HG02840 (cell line): ENCODE results near the gene HOXA13.

Experiments
- ATAC-seq: cut with Tn5 transposase; IDR thresholded peaks from one replicate; pipeline ENCODE4 v1.9.1; 2021; ENCODE audit warnings: mild to moderate bottlenecking, moderate library complexity, moderate number of reproducible peaks; ENCODE audit not compliant: unreplicated experiment, low FRiP score

Gene HOXA13

DNA sequence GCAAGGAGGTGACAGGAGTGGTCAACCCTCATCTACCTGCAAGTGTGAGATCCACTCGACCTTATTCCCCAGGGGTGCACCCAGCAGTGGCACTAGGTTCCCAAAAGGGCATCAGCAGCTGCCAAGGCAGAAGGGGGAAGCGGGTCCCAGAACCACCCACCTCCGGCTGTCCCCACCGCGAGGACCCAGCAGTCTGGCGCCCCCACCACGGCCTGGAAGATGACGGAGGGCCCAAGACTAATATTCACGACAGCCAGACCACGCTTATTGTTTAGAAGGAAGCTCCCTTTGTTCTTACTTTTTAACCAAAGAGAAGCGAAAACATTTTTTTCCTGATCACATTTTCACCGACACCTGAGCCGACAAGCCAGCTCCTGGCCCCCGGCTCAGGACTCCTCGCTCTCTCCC, 39.1 kb upstream of the HOXA13 start:
- no peak for ATAC-seq

DNA sequence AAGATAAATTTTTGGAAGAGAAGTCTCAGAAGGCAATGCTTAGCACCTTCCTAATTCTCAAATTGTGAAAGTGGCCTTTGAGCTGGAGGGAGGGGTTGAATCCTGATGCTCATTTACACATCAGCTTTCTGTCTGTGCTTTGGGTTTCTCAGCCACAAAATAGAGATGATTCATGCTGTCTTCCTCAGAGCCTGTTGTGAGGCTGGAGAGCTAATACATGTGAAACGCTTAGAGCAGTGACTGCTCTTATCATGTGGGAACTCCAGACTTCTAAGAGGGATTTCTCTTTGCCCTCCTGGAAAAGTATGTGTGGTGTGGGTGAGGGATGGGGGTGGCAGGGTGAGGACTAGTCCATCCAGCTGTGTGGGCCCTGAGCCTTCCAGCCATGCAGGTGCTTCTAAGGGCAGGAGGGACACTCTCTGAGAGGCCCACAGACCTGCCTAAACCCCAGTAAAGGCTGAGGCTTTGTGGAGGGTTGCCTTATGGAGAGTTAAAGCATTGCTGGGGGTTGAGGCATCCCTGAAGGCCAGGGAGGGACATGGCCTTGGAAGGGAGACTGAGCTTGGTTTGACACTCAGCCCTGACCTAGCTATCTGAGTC, 37.9 kb upstream of the HOXA13 start:
- no peak for ATAC-seq

GRCh38 chr7:27235387-27236311, 35.8 kb upstream of the HOXA13 start:
- ATAC-seq, result no peak

- no peak for ATAC-seq
These were observed 29.6 kb upstream of the HOXA13 start for GRCh38 chr7:27229448-27229847.

GRCh38 chr7:27224983-27225934, 25.4 kb upstream of the HOXA13 start:
- ATAC-seq, result no peak

- ATAC-seq, result no peak
These were observed 24.2 kb upstream of the HOXA13 start for GRCh38 chr7:27223941-27224575.

- no peak for ATAC-seq
These were observed 21.4 kb upstream of the HOXA13 start for GRCh38 chr7:27221201-27221797.

DNA sequence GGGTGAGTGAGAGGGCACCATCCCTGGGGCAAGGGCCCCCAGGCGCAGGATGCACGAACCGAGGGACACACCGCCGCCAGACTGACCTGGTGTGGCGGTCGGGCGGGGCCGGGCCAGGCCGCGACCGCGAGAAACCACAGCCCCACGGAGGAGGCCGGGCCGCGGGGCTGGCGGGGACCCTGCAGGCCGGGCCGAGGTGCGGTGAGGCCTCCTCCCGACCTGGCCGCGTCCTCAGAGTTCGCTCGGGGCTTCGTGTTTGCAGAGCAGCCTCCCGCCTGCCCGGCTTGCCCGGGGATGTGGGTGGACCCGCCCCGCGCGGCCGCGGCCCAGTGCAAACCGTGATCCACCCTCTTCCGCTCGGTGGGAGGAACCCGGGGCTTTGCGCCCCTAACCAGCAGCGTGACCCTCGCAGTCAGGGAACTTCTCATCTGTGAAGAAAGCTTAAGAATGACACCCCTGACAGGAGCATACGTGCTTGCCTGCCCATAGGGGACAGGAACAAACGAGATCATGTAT, 20.6 kb upstream of the HOXA13 start:
- no peak for ATAC-seq

DNA sequence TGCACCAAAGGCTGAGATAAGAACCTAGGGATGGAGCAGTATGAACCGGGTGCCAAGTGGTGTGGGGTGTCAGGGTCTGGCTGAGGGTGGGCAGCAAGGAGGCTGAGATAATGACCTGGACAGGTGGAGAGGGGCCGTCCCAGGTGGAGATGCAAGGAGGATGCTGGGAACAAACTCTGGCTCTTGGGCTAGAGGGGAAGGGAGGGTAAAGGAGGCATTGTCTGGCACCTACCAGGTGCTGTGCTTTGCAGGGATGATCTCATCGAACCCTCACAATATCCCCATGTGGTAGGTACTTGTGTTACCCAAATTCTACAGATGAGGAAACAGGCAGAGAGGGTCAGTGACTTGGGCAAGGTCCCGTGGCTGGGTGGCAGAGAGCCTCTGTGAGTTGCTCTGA, 19.9 kb upstream of the HOXA13 start:
- no peak for ATAC-seq

DNA sequence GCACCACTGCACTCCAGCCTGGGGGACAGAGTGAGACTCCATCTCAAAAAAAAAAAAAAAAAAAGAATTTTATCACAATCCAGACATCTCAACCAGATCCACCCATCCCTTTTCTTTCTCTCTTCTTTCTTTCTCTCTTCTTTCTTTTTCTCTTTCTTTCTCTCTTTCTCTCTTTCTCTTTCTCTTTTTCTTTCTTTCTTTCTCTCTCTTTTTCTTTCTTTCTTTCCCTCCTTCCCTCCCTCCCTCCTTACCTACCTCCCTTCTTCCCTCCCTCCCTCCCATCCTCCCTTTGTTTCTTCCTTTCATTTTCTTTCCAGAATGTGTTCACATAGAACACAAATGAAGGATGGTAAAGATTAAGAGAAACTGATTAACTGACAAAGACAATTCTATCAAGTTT, 18.1 kb upstream of the HOXA13 start:
- no peak for ATAC-seq

- ATAC-seq, result no peak
These were observed 15.5 kb upstream of the HOXA13 start for GRCh38 chr7:27215356-27215755.

- ATAC-seq, result no peak
These were observed 14.5 kb upstream of the HOXA13 start for GRCh38 chr7:27214239-27214950.

DNA sequence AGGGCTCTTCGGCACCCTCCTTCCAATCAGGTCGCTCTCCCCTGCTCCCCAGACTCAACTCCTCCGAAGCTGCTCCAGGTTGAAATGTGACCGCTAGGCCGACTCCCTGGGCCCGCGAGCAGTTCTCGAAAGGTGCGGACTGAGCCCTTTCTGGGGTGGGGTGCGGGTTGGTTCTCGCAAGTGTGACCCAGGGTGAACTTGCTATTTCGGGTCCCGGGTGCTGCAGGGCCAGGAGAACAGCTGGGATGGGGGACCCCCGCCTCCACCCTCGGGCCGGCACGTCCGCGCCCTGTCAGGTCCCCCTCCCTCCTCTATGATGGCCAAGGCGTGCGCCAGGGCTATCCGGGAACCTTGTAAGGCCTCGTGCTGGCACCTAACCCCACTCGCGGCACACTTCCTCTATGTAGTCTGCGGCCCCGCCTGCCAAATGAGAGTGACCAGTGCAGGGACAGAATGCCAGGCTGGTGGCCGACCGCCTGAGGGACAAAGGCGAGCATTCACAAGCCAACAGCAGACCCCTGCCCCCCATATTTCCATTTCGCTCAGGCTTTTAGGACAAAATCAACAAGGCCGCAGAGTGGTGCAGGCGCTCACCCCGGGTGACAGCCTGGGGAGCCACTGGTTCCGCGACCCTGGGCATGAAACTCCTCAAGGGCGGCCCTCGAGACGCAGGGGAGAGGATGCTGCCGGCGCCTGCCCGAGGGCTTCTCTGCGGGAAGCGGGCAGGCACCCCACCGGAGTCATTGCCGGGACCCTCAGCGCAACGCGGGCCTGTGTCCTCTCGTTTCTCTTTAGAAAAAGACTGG, 13.7 kb upstream of the HOXA13 start:
- ATAC-seq, result no peak

DNA sequence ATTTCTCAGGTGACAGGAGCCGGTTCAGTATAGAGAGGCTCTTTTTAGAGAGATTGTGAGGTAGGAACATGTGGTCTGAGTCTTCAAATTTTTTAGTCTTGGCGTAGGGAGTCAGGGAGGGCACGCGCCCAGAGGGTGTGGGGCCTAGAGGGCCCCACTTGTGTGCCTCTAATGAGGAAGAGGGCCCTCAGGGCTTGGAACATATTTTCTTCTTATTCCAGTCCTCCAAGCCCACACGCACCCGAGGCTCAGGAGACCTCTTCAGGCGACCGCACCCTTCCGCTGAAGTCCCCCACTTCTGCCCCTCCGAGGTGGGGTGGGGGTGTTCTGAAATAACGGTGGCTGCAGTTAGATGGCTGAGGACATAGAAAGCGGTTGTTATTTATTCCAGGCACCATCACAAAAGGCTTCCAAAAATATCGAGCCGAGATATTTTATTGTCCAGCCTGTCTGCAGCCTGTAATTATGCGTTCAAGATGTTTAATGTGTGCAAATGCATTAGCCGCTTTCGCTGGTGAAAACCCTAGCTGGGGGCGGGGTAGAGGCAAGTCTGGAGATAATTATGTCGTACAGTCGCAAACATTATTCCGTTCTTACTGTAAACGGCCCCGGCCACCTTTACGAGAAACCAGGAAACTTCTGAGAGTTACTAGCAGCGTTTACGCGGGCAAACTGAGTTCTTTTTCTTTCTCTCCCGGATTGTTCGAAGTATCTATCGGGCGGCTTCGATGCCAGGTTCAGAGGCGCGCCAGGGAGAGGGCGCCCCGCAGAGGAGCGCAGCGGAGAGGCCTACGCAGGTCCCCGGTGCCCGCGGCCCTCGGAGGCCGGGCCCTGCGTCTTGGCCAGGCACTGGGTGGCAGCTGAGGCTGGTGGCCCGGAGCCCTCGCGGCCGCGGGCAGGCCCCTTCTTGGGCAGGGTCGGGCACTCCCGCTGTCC, 12.9 kb upstream of the HOXA13 start:
- no peak for ATAC-seq

- ATAC-seq, result no peak
These were observed 11.9 kb upstream of the HOXA13 start for GRCh38 chr7:27211764-27212204.

DNA sequence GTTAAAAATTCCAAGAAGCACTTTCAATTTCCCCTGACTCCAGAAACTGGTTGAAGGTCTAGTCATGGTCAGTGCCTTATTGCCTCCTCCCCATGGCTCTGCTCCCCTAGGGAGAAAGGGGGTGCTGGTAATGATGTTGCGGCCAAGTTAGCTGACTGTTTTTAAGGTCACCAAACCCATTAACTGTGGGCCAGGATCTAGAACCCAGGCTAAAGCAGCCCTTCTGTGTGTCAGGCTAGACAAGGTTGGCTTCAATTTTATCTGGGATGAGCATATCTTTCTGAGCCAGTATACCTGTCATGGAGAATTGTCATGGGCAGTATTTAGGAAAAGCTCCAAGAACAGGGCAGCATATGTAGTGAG, 11.2 kb upstream of the HOXA13 start:
- no peak for ATAC-seq

DNA sequence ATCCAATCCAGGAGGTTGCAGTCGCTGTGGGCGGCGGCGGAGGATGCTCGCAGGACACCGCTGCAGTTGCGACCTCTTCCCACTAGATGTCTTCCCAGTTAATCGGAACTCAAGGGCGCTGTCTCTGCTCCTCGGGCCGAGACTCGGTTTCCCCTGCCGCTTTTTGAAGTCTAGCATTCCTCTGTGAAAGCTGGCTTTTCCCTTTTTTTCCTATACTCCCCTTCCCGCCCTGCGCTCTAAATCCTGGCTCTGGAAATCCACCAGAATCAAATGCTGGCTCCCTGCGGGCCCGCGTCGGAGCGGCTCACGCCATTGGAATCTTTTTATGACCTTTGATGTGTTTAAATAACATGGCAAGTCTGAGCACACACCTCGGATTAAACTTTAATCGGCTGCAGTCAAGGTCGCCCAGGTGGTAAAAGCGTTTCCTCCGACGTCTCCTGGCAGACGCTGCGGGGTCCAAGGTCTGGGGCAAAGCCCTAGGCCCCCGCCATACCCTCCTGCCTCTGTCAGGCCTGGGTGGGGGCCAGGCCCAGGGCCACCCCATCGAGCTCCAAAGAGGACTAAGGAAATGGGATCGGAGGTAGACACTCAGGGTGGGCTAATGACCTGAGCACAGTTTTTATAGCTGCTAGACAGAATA, 10.7 kb upstream of the HOXA13 start:
- ATAC-seq, result no peak
